RKO (cell line): ENCODE data around the gene PDGFB.

Experiments used
- DNase-seq: peaks from one replicate; pipeline ENCODE4 v3.0.0-alpha.2; 2016; ENCODE audit warnings: low spot score

Gene PDGFB

DNA sequence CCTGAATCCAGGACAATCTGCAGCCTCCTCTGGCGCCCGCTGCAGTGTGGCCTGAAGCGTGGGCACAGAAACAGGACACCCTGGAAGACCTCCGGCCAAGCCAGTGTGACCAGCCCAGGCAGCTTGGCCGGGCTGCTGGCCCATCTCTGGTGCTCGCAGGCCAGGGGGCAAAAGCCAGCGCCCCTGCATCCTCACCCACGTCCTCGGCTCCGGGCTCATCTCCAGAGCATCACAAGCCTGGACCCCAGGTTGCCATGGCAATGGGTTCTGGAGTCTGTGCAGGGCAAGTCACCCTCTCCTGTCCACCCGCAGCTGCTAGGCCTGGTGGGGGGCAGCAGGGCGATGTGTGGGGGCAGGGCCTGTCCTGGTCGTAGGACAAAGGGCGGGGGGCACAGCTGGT lies 9.3 kb upstream of the PDGFB start:
- no peak for DNase-seq

- peak; percentile 76 for DNase-seq
Measured at GRCh38 chr22:39253435-39254070, 8.8 kb upstream of the PDGFB start.

DNA sequence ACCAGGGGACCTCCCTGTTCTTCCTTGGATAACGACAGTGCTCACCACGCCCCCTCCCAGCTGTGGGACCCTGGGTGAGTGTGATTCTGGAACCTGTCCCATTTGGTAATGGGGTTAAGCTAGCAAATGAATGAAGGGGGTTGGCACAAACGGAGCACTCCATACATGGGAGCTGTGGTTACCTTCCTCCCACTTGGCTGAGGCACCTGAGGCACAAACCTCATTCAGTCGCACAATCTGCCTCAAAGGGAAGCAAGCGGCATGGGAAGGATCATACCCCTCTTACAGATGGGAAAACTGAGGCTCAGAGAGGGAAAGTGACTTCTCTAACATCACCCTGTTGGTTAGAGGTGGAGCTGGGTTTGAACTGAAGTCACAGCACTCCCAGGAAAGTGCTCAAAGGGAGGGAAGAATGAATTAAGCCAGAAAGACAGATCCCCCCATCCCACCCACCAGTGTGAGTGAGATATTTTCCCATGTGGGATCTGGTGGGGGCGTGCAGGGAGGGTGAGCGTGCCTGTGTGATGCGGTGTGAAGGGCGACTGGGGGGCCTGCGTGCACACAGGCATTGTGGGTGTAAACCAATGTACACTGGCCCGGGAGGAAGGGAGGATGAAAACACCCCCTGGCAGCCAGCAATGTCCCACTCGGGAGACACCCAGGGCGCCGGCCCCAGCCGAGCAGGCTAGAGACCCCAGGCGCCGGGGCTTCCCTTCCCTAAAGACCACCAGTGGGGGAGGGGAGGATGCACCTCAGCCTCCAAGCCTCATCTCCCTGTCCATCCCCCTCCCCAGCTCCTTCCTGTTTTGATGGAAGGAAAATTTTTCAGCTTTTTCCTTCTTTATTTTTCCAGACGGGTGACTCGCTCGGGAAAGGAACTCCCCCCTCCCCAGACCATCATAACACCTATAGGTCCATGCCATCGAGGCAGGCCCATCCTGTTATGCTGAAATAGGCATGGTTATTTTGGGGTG lies 8.0 kb upstream of the PDGFB start:
- DNase-seq = no peak

DNA sequence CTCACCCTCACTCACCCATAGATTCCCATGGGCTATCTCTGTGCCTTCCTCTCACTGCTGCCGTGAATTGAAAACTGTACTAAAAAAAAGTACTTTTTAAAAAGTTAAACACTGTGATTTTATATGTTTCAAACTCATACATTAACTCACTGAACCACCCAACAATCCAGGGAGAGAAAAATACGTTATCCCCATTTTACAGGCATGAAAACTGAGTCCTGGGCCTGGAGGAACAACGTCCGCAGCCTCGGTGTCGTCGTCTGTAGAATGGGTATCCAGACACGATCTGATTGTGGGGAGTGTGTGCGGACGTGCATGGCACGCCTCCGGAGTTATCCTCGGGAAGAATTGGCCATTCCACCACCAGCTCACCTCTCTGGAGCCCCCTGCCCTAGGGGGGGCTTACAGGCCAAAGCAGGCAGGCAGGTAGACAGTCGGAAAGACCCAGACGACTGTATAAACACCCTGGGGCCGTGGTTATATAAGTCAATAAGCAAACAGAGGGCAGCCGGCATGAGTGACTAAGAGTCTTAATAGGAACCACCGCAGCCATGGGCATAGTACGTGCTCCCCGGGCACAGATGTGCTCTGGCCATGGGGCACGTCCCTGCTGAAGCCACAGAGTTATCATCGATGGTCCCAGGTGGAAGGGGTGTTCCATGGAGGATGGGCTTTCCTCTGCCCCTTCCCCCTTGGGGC lies 7.1 kb upstream of the PDGFB start:
- DNase-seq = no peak

DNA sequence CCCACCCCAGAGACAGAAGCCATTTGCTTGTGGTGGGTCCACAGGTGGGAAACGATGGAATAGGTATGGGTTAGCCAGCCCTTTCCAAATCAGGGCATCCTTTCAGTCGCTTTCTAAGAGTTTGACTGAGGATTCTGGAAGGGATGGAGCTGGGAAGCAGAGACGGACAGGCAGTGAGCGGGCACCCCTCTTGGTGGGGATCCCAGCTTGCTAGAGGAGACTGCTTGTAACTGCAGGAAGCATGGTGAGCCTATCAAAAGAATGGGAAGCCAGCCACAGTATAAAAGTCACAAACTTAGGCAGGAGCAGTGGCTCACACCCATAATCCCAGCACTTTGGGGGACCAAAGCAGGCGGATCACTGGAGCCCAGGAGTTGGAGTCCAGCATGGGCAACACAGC lies 6.1 kb upstream of the PDGFB start:
- no peak for DNase-seq

DNA sequence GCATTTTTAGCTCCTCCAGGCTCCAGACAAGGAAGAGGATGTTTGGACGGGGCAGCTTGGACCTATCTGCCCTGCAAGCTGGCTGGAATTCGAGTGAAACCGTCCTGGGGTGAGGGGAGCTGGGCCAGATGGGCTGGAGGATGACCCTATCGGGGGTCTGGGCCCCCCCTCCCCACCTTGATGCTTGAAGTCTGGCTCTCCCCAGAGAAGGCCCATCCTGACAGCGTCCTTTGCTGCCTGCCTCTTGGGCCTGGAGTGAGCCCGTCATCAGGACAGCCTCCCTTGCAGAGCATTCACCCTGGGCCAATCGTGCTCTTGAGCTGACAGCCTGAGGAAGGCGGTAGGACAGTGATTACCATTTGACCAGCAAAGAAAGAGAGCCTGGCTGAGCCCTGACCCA lies 5.3 kb upstream of the PDGFB start:
- no peak for DNase-seq

- DNase-seq = no peak
Measured at GRCh38 chr22:39249086-39249704, 4.4 kb upstream of the PDGFB start.

DNA sequence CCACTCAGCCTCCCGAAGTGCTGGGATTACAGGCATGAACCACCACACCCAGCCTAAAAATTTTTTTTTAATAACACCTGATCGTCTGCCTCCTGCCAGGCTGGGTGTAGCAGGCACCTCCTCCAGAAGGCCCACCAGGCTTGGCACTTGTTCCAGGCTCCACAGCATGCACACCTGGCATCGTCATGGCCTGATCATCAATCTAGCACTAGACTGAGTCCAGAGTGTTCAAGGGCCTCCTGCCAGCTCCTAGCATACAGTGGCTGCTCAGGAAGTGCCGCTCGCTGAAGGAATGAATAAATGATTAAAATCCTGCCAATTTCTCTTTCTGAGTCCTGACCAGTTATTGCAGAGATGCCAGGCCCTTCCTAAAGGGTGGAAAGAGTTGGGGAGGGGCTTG lies 3.5 kb upstream of the PDGFB start:
- no peak for DNase-seq

GRCh38 chr22:39247361-39247760 lies 2.6 kb upstream of the PDGFB start:
- DNase-seq = no peak

- DNase-seq = no peak
Measured at GRCh38 chr22:39246690-39247332, 2.0 kb upstream of the PDGFB start.

DNA sequence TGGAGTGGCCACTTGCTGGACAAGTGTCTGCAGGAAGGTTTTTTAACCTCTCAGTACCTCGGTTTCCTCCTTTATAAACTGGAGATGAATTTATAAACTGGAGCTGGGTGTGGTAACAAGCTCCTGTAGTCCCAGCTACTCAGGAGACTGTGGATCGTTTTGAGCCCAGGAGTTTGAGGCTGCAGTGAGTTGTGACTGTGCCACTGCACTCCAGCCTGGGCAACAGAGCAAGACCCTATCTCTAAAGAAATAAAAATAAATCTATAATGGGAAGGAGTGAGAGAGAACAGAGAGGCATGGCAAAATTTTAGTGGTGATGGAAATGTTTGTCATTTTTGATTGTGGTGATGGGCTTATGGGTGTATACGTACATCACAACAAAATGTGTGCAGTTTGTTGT lies 1.4 kb upstream of the PDGFB start:
- DNase-seq = no peak

DNA sequence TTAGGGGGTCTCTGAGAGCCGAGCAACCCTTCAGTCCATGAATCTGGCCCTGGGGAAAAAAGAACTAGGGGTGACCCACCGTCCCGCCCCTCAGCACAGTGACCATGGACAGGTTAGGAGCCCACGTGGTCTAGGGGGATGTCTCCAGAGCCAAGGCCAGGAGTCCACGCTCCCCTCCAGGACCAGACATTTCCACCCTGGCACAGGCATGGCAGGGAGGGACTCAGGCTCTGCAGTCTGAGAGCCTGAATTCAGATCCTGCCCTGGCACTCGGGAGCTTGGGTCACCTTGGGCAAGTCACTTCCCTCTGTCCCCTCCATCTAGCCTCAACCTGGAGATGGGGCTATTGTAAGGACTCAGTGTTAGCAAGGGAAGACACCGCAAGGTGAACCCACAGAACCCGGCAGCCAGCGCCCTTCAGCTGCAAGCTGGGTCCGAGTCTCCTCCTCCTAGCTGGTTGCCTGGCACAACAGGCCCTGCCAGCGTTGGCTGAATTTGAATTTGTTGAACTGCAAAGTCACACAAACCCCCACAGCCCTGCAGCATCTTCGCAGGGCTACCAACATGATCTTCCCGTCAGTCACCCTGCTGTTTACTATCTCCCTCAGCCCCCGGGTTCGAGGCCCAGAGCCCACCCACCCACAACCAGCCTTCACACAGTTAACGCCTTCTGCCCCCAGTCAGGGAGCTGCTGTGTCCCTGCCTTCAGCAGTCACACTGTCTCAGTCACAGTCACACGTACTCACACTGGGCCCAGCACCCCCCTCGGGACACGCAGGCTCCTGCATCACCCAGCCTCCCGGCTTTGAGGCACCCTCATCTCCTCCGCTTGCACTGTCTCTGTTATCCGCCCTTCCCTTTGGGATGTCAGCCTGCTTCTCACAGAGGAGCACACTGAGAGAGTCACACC lies 603 bp upstream of the PDGFB start:
- no peak for DNase-seq

DNA sequence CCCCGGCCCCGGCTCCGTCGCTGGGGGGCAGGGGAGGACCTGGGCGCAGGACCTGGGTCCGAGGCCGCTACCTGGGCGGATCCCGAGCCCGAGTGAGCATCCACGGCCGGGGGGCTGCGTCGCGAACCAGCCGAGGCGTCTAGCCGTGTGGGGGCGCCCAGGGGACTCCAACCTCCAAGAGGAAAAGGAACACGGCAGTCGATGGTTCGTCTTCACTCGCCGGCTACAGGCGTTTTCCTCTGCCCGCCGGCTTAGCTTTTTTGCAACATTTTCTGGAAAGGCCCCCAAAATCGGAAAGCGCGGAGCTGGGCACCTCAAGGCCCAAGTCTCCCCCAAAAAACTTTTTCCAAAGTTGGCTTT lies 666 bp downstream of the PDGFB start:
- no peak for DNase-seq

GRCh38 chr22:39243439-39244135 lies 1.2 kb downstream of the PDGFB start:
- no peak for DNase-seq

DNA sequence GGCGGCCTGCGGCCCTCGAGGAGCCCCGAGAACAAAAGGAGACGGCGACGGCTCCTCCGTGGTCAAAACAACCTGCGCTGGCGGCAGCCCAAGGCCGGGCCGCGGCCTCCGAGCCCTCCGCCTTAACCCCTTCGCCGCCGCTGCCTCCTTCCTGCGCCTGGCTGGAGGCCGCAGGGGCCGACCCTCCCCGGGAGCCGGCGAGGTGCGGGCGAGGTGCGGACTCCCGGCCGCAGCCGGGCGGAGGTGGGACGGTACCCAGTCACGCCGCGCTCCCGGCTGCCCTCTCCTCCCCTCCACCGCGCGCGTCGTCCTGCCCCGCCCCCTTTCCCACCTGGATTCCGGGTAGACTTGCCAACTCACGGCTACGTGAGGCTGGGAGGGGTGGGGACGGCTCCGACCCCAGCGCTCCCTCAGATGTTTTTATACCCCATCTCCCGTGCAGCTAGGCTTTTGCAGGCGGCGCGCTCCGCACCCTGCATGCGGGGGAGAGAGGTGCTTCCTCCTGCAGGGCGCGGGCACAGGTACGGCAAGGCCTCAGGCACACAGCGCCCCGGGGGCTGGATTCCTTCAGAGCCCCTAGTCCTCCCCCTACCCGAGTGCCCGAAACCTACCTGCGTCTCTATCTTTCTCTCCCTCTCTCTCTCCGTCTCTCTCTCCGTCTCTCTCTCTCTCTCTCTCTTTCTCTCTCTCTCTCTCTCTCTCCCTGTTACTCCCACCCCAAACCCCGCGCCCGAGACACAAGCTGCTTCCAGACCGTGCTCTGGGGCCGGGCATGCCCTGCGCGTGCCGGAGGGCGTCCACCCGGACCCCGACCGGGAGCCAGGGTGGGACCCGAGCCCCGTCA lies 2.0 kb downstream of the PDGFB start:
- no peak for DNase-seq

- no peak for DNase-seq
Measured at GRCh38 chr22:39241794-39242594, 2.8 kb downstream of the PDGFB start.

GRCh38 chr22:39240831-39241793 lies 3.7 kb downstream of the PDGFB start:
- DNase-seq = no peak
